ENCODE data around the gene GPR137. TPM values are rescaled to one million over a fixed set of nuclear protein-coding genes. Genes with fewer than 3 reads are reported as not detected.
A peak's percentile ranks its signal among the peaks of the same experiment; 100 is the strongest.

Gene GPR137
- total and polyA plus RNA-seq, 2 experiments from 2014 or later: 35.7 to 37.6 TPM

- Histone ChIP-seq H3K9ac (peak overlapping the region; percentile 90), H3F3A (ENCODE audit: insufficient read depth) (peaks cover 14% of the 10 kb centered on the region; the same call in 1 of the 2 replicates), H3K27ac (peak overlapping the region; percentile 89), H3K36me3 (ENCODE audit: low read depth) (no peaks in the 10 kb centered on the region; the same call in 1 of the 2 replicates), H2AFZ (peak overlapping the region; percentile 82), H4K20me1 (ENCODE audit: insufficient read depth) (no peaks in the 10 kb centered on the region), H3K4me3 (peak overlapping the region; percentile 94), H3K9me3 (ENCODE audit: low read depth) (no peaks in the 10 kb centered on the region), H3K9me2 (ENCODE audit: insufficient read depth) (no peaks in the 10 kb centered on the region), H3K4me1 (ENCODE audit: insufficient read depth) (peaks cover 9% of the 10 kb centered on the region; the same call in 1 of the 2 replicates), H3K4me2 (ENCODE audit: unreplicated experiment) (peak overlapping the region; percentile 99), H3K27me3 (replicated peaks; ENCODE audit: insufficient read depth) (no peaks in the 10 kb centered on the region), H3K79me2 (ENCODE audit: insufficient read depth) (peaks cover 47% of the 10 kb centered on the region)
- WGBS, 2 experiments (ENCODE audit: low coverage in 1 of 2, low lambda C conversion rate in 2 of 2, missing lambda C conversion rate in 2 of 2): 38 to 55% methylated on average over 20 to 31 of the region's 31 CpGs
- TF ChIP-seq EZH2phosphoT487 (IDR thresholded peaks at IDR 0.05; ENCODE audit: insufficient read depth, low read depth) (no peak), EZH2 (IDR thresholded peaks at IDR 0.05; ENCODE audit: insufficient read depth, poor library complexity, severe bottlenecking) (no peak)
- no peak for DNase-seq
- in situ Hi-C loops (cut with MboI): no loop called here
Measured at GRCh38 chr11:64247729-64248531, 37.7 kb upstream of the GPR137 start.

- Histone ChIP-seq H3K9ac (no peak overlapping the region), H3K79me2 (ENCODE audit: insufficient read depth) (peaks cover 48% of the 10 kb centered on the region), H2AFZ (no peak overlapping the region), H4K20me1 (ENCODE audit: insufficient read depth) (no peaks in the 10 kb centered on the region), H3F3A (ENCODE audit: insufficient read depth) (peaks cover 14% of the 10 kb centered on the region; the same call in 1 of the 2 replicates), H3K27me3 (replicated peaks; ENCODE audit: insufficient read depth) (no peaks in the 10 kb centered on the region), H3K9me2 (ENCODE audit: insufficient read depth) (no peaks in the 10 kb centered on the region), H3K4me2 (ENCODE audit: unreplicated experiment) (no peak overlapping the region), H3K9me3 (ENCODE audit: low read depth) (no peaks in the 10 kb centered on the region), H3K4me1 (ENCODE audit: insufficient read depth) (peaks cover 10% of the 10 kb centered on the region; the same call in 1 of the 2 replicates), H3K36me3 (ENCODE audit: low read depth) (no peaks in the 10 kb centered on the region; the same call in 1 of the 2 replicates), H3K27ac (no peak overlapping the region), H3K4me3 (no peak overlapping the region)
- DNase-seq: no peak
- in situ Hi-C loops (cut with MboI): no loop called here
- no peak for TF ChIP-seq EZH2 (IDR thresholded peaks at IDR 0.05; ENCODE audit: insufficient read depth, poor library complexity, severe bottlenecking)
- no peak for TF ChIP-seq EZH2phosphoT487 (IDR thresholded peaks at IDR 0.05; ENCODE audit: insufficient read depth, low read depth)
- WGBS, 2 experiments (ENCODE audit: low coverage in 1 of 2, low lambda C conversion rate in 2 of 2, missing lambda C conversion rate in 2 of 2): 80 to 83% methylated on average over 5 to 7 of the region's 7 CpGs
Measured at GRCh38 chr11:64248578-64248977, 37.1 kb upstream of the GPR137 start.

DNA sequence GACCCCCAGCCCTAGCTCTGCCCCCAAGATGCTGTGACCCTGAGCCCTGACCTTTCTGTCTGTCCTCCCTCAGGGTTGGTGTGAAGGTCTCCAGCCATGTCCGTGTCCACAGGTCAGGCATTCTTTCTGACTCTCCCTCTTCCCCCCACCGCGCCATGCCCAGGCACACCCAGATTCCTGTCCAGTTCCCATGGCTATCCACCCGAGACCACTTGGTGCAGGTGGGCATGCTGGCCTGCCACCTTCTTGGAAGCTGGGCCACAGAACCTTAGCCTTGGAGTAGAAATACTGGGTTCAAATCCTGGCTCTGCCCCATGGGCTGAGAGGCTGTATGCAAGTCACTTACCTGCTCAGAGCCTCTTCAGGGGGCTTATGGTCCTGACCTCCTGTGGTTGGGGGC is 36.6 kb upstream of the GPR137 start:
- H3K4me1 ChIP-seq (ENCODE audit: insufficient read depth): peaks cover 11% of the 10 kb centered on the region; the same call in 1 of the 2 replicates
- WGBS, 2 experiments (ENCODE audit: low coverage in 1 of 2, low lambda C conversion rate in 2 of 2, missing lambda C conversion rate in 2 of 2): 93 to 100% methylated on average over 4 of the region's 4 CpGs

GRCh38 chr11:64249563-64250414 is 35.9 kb upstream of the GPR137 start:
- H3K9me3 ChIP-seq (ENCODE audit: low read depth): no peaks in the 10 kb centered on the region
- no peak for TF ChIP-seq EZH2 (IDR thresholded peaks at IDR 0.05; ENCODE audit: insufficient read depth, poor library complexity, severe bottlenecking)
- no peak for TF ChIP-seq EZH2phosphoT487 (IDR thresholded peaks at IDR 0.05; ENCODE audit: insufficient read depth, low read depth)
- no peak overlapping the region for H3K4me3 ChIP-seq
- H3K9me2 ChIP-seq (ENCODE audit: insufficient read depth): no peaks in the 10 kb centered on the region
- H3K27me3 ChIP-seq (replicated peaks; ENCODE audit: insufficient read depth): no peaks in the 10 kb centered on the region
- WGBS, 2 experiments (ENCODE audit: low coverage in 1 of 2, low lambda C conversion rate in 2 of 2, missing lambda C conversion rate in 2 of 2): 87 to 92% methylated on average over 8 of the region's 8 CpGs
- peaks cover 11% of the 10 kb centered on the region; the same call in 1 of the 2 replicates for H3K4me1 ChIP-seq (ENCODE audit: insufficient read depth)
- peaks cover 44% of the 10 kb centered on the region for H3K79me2 ChIP-seq (ENCODE audit: insufficient read depth)
- no peak overlapping the region for H3K27ac ChIP-seq
- in situ Hi-C loops (cut with MboI): no loop called here
- peaks cover 13% of the 10 kb centered on the region; the same call in 1 of the 2 replicates for H3F3A ChIP-seq (ENCODE audit: insufficient read depth)
- no peak overlapping the region for H3K4me2 ChIP-seq (ENCODE audit: unreplicated experiment)
- no peak overlapping the region for H2AFZ ChIP-seq
- no peaks in the 10 kb centered on the region for H3K36me3 ChIP-seq (ENCODE audit: low read depth)
- H4K20me1 ChIP-seq (ENCODE audit: insufficient read depth): no peaks in the 10 kb centered on the region
- H3K9ac ChIP-seq: no peak overlapping the region
- DNase-seq: no peak

More for the DNA sequence above, 36.6 kb upstream of the GPR137 start:
- DNase-seq: no peak
- TF ChIP-seq EZH2 (IDR thresholded peaks at IDR 0.05; ENCODE audit: insufficient read depth, poor library complexity, severe bottlenecking) (no peak), EZH2phosphoT487 (IDR thresholded peaks at IDR 0.05; ENCODE audit: insufficient read depth, low read depth) (no peak)
- H4K20me1 ChIP-seq (ENCODE audit: insufficient read depth): no peaks in the 10 kb centered on the region
- H3K4me2 ChIP-seq (ENCODE audit: unreplicated experiment): no peak overlapping the region
- peaks cover 48% of the 10 kb centered on the region for H3K79me2 ChIP-seq (ENCODE audit: insufficient read depth)
- H3F3A ChIP-seq (ENCODE audit: insufficient read depth): peaks cover 14% of the 10 kb centered on the region; the same call in 1 of the 2 replicates
- H2AFZ ChIP-seq: no peak overlapping the region
- H3K27ac ChIP-seq: no peak overlapping the region
- no peak overlapping the region for H3K4me3 ChIP-seq
- no peak overlapping the region for H3K9ac ChIP-seq
- no peaks in the 10 kb centered on the region for H3K9me3 ChIP-seq (ENCODE audit: low read depth)
- in situ Hi-C loops (cut with MboI): no loop called here
- no peaks in the 10 kb centered on the region for H3K9me2 ChIP-seq (ENCODE audit: insufficient read depth)
- no peaks in the 10 kb centered on the region for H3K27me3 ChIP-seq (replicated peaks; ENCODE audit: insufficient read depth)
- H3K36me3 ChIP-seq (ENCODE audit: low read depth): no peaks in the 10 kb centered on the region

All from GM23248 (cell line).